ENCODE data around the gene CDC25C.
"Not testable (repeated sequence)": the region's sequence is repeated elsewhere in the genome, so short reads cannot be mapped to it uniquely, and the experiment has no call there.

CDC25C gene

DNA sequence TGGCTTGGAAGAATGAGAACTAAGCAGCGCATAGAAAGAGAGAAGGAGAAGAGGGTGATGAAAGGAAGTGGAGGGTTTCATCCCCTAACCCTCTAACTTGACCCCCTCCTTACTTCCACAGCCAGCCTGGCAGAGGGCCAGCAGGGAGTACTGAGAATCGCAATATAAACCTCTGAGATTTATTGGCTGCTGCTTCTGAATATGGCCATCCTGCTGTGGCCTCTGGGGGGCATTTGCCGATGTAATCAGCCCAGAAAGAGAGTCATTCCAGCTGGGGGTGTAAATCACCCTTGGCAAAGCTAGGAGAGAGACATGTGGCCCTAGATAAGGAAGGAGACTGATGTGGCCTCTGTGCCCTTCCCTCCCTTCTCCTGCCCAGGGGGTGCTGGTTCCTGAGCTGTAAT, 56.2 kb downstream of the CDC25C start:
- no peak for DNase-seq (ENCODE audit: low read depth)

GRCh38 chr5:138274189-138274853, 57.3 kb downstream of the CDC25C start, which contains the start of gene GFRA3:
GFRA3 (minus strand) TSS chr5:138274621; CDS start chr5:138274424, 197 bp downstream.
- DNase-seq (ENCODE audit: low read depth): no peak

DNA sequence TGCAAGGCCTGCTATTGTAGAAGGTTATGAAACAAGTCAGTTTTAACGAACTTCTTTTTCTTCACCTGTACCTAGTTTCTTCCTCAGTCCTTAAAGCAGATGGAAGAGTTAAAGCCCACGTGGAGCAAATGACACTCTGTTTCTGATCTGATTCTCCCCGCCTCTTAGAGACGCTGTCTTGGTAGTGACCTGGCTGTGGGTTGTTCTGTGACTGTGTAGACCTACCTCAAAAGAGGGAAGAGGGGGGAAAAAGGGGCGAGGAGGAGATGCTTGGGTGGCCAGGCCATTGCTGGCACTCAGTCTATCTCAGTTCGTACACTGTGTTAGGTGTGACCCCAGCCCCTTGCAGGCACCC, 57.8 kb downstream of the CDC25C start:
- no peak for DNase-seq (ENCODE audit: low read depth)

GRCh38 chr5:138272681-138273080, 58.9 kb downstream of the CDC25C start:
- DNase-seq (ENCODE audit: low read depth): no peak

DNA sequence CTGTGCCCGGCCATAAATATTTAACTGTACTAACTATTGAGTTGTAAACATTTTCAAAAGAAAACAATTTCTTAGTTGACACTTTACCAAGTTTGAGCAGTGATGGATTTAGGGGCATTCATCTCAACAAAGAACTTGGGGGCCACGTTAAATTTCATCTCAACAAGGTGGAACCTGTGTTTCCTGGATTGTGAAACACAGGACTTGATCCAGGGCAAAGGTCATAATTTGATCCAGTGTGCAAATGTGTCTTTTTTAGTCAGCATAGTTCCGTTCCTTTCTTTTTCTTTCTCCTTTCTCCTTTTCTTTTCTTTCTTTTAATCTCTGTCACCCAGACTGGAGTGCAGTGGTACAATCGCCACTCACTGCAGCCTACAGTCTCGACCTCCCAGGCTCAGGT, 60.3 kb downstream of the CDC25C start:
- DNase-seq (ENCODE audit: low read depth): no peak

- DNase-seq (ENCODE audit: low read depth): no peak
These were observed 67.4 kb downstream of the CDC25C start for GRCh38 chr5:138264183-138264582.

- no peak for DNase-seq (ENCODE audit: low read depth)
These were observed 68.0 kb downstream of the CDC25C start for GRCh38 chr5:138263581-138263980.

- DNase-seq (ENCODE audit: low read depth): no peak
These were observed 72.8 kb downstream of the CDC25C start for GRCh38 chr5:138258704-138259292.

DNA sequence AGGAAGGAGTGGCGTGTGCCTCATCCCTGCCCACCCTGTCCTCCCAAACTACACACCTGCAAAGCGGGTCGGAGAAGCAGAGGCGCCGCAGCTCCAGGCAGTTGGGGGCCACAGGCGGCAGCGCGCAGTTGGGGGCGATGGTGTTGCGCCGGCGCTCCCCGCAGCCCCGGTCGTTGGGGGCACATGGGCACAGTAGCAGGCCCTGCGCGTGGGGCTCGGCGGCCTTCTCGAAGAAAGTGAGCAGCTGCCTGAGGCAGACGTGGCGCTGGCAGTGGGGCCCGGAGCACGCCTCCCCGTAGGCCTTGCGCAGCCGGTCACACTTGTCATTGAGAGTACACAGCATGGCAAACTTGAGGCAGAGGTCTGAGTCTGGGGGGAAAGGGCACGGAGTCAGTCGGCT, 74.0 kb downstream of the CDC25C start:
- DNase-seq (ENCODE audit: low read depth): no peak

GRCh38 chr5:138252944-138253343, 78.7 kb downstream of the CDC25C start:
- no peak for DNase-seq (ENCODE audit: low read depth)

DNA sequence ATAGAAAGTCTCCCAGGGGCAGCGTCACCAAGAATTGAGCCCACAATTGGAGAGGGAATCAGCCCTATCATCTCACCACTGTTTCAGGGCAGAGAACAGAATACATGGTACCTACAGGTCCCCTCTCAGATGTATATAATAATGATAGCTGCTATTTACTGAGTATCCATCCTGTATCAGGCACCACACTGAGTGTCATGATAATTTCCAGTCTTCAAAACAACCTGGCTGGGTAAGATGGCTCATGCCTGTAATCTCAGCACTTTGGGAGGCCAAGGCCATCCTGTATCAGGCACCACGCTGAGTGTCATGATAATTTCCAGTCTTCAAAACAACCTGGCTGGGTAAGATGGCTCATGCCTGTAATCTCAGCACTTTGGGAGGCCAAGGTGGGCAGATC, 83.8 kb downstream of the CDC25C start:
- DNase-seq (ENCODE audit: low read depth): not testable (repeated sequence)

GRCh38 chr5:138246822-138247221, 84.8 kb downstream of the CDC25C start:
- no peak for DNase-seq (ENCODE audit: low read depth)

GRCh38 chr5:138246334-138246733, 85.3 kb downstream of the CDC25C start:
- DNase-seq (ENCODE audit: low read depth): no peak

DNA sequence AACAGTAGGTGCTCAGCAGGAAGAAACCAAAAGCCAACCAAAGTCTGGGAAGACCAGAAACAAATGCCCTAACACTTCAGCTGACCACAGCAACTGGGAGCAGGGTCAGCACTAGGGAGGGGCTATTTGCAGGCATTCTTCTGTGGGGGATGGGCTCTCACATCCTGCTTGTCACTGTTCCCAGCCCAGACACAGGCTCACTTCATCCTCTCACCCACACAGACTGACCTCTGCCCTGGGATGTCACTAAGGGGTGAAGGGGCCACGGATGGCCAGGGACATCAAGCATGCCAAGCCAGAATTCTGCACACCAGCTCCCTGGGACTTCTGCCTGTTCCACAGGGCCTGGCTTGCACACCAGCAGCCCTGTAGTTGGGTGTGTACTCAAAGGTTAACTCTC, 85.9 kb downstream of the CDC25C start:
- DNase-seq (ENCODE audit: low read depth): no peak

- no peak for DNase-seq (ENCODE audit: low read depth)
These were observed 87.8 kb downstream of the CDC25C start for GRCh38 chr5:138243794-138244193.

GRCh38 chr5:138241688-138242571, 89.7 kb downstream of the CDC25C start:
- no peak for DNase-seq (ENCODE audit: low read depth)

GRCh38 chr5:138240650-138241385, 90.8 kb downstream of the CDC25C start:
- no peak for DNase-seq (ENCODE audit: low read depth)

DNA sequence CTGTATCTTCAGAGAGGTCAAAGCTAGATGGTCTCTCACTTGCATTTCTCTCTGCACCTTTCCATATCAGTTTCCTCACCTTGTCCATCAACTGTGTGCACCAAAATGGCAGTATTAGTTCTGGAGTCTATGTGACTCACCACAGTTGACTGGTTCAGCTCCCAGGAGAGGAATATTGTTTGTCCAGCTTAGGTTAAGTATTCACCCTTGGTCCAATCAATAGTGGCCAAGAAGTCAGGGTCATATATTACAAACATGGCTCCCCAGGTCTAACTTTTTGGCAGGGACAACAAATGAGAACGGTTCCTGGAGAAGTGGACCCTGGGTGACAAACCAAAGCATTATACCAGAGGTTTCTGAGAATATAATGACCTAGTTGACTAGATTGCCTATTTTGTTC, 93.6 kb downstream of the CDC25C start:
- DNase-seq (ENCODE audit: low read depth): no peak

All from stimulated activated CD8-positive, alpha-beta memory T cell treated with anti-CD3 and anti-CD28 coated beads, Interleukin-12 subunit alpha, Interleukin-12 subunit beta, amount 100 ng/mL, for 4 hours (primary cell).